ENCODE data around the gene SCN4A.

- TF ChIP-seq CTCF (IDR thresholded peaks at IDR 0.05; ENCODE audit: low read length) (no peak), EZH2 (IDR thresholded peaks at IDR 0.05; ENCODE audit: borderline replicate concordance, low read length) (no peak)
Observed at GRCh38 chr17:63998050-63998720, 25.5 kb upstream of the SCN4A start, which contains the start of gene PRR29.

Data from OCI-LY1 (cell line).